SKM-1 treated with dmso at 0.1 percent for 144 hours (cell line): ENCODE results near the gene KDM4D.
"Not testable (repeated sequence)": the region's sequence is repeated elsewhere in the genome, so short reads cannot be mapped to it uniquely, and the experiment has no call there.

ENCODE experiments used
- DNase-seq: peaks from one replicate; lab custom pipeline; 2025; ENCODE audit not compliant: unreplicated experiment; lab: John Stamatoyannopoulos, UW

The KDM4D gene

GRCh38 chr11:95025594-95025993, 52.1 kb downstream of the KDM4D start:
- not testable (repeated sequence) for DNase-seq

DNA sequence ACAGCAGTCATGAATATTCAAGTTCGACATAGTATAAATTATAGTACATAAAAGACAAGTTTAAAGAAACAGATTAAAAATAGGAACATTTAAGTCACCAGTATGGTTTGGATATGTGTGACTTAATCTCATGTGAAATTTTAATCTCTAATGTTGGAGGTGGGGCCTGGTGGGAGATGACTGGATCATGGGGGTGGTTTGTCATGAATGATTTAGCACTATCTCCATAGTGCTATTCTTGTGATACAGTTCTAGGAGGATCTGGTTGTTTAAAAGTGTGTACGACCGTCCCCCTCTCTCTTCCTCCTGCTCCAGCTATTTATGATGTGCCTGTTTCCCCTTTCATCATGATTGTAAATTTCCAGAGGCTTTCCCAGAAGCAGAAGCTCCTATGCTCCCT, 54.8 kb downstream of the KDM4D start:
- DNase-seq: no peak

DNA sequence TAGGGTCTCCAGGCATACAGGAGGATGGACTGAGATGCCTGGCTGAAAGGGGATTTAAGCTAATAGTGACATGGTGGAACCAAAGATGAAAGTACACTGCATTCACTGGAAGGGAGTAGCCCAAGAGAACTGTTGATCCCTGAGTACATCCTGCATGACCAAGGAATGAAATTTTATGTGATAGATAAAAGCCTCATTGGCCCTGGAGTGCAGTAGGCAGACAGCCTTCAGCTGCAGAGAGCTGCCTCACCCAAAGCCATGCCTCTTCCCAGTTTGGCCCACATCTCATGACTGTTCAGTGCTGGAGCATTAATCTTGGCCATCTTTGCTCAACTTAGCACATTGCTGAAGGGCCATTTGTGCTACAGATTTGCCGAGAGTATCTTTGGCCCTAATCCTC, 59.5 kb downstream of the KDM4D start:
- DNase-seq: no peak

DNA sequence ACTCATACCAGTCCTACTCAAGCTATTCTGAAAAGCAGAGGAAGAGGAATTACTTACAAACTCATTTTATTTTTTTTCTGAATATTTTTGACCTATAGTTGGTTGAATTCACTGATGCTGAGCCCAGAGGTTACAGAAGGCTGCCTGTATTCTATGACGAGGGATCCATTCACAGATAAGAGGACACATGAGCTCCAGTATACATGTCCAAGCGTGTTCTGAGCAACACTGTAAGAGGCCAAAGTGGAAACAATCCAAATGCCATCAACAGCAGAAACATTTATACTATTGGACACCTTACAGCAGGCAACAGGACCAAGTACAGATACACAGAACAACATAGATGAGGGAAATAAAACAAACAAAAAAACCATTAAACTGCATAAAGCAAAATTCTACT, 61.8 kb downstream of the KDM4D start:
- no peak for DNase-seq

DNA sequence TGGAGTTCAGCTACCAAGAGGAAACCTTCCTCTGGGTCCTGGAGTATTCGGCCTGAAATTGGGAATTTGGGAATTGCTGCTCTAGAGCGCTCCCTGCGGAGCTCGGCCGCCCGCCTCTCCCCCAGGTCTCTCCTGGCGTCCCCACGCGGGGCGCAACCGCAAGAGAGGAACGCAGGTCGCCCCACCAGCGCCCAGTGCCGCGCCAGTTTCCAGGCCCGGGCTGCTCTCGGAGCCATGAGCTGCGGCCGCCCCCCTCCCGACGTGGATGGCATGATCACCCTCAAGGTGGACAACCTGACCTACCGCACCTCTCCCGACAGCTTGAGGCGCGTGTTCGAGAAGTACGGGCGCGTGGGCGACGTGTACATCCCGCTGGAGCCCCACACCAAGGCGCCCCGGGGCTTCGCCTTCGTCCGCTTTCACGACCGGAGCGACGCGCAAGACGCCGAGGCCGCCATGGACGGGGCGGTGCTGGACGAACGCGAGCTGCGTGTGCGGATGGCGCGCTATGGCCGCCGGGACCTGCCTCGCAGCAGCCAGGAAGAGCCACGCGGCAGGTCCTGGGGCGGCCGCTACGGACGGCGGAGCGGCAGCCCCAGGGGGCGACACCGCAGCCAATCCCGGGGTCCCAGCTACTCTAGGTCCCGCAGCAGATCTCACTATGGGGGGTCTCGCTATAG, 64.0 kb downstream of the KDM4D start:
- DNase-seq: not testable (repeated sequence)

- DNase-seq: no peak
Measured at GRCh38 chr11:95042239-95042638, 68.7 kb downstream of the KDM4D start.

- no peak for DNase-seq
Measured at GRCh38 chr11:95042906-95043305, 69.4 kb downstream of the KDM4D start.

DNA sequence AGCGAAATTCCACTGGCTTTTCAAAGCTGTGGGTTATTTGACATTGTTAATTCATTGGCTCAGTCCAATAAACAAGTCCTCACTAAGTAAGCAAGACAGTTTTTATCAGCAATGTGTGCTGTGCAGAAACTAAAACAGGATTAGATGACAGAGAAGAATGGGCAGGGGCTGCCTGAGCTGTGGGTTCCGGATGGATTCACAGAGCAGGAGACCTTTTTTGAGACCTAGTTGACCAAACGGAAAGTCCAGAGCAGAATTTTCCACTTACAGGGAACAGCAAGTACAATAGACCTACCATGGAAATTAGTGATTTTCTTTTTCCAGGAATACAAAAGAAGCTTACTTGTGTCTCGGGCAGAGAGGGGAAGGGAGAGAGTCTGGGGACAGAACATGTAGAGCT, 70.5 kb downstream of the KDM4D start:
- no peak for DNase-seq

DNA sequence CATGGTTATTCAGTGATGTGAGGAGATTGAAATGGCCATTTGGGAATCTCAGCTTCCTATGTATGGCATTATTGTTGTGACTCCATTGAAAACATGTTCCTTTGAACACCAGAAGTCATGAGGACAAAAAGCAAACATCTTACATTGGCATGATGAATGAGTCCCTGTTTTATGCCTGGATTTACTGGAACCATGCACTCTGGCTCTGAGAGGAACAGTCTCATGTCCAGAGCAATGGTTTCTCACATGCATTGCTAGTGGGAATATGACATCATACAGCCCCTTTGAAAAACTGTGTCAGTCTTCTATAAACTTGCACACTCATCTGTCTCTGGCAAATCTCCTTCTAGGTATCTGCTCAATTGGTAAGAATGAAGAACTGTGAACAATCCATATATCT, 72.3 kb downstream of the KDM4D start:
- no peak for DNase-seq
